ENCODE measurements around the gene KCNJ18.
"Not testable (repeated sequence)": the region's sequence is repeated elsewhere in the genome, so short reads cannot be mapped to it uniquely, and the experiment has no call there.

GRCh38 chr17:21705746-21706145, 13.4 kb downstream of the KCNJ18 start:
- TF ChIP-seq CTCF (conservative IDR thresholded peaks at IDR 0.05 in 1 of 2, IDR thresholded peaks at IDR 0.05 in 1 of 2; ENCODE audit: low read depth in 1 of 2, low read length in 2 of 2); EZH2 (IDR thresholded peaks at IDR 0.05; ENCODE audit: low read length, missing control alignments): not testable (repeated sequence)
